Glutamatergic neuron (in vitro differentiated cells): ENCODE results near the gene CRYGN. TPM values are rescaled to one million over a fixed set of nuclear protein-coding genes. Genes with fewer than 3 reads are reported as not detected.

Source experiments
- DNase-seq: peaks from one replicate; pipeline ENCODE4 v3.0.0; 2022
- H3K27ac Mint-ChIP-seq: one replicate; pipeline ENCODE4 v1.8.0; 2020; ENCODE audit warnings: mild to moderate bottlenecking, mixed read lengths, inconsistent platforms; ENCODE audit not compliant: unreplicated experiment
- H3K27me3 Mint-ChIP-seq: one replicate; pipeline ENCODE4 v1.8.0; 2020; ENCODE audit warnings: mild to moderate bottlenecking, moderate library complexity, mixed read lengths, inconsistent platforms; ENCODE audit not compliant: unreplicated experiment
- H3K36me3 Mint-ChIP-seq: one replicate; pipeline ENCODE4 v1.8.0; 2020; ENCODE audit warnings: mild to moderate bottlenecking, mixed read lengths, inconsistent platforms; ENCODE audit not compliant: unreplicated experiment
- H3K4me1 Mint-ChIP-seq: one replicate; pipeline ENCODE4 v1.8.0; 2020; ENCODE audit warnings: mild to moderate bottlenecking, low read depth, mixed read lengths, inconsistent platforms; ENCODE audit not compliant: unreplicated experiment
- H3K4me3 Mint-ChIP-seq: one replicate; pipeline ENCODE4 v1.8.0; 2020; ENCODE audit warnings: mild to moderate bottlenecking, mixed read lengths, inconsistent platforms; ENCODE audit not compliant: unreplicated experiment
- H3K9me3 Mint-ChIP-seq: one replicate; pipeline ENCODE4 v1.8.0; 2020; ENCODE audit warnings: mild to moderate bottlenecking, moderate library complexity, mixed read lengths, inconsistent platforms; ENCODE audit not compliant: unreplicated experiment
- total RNA-seq: library from RNA; stranded (reverse); fragmentation: NEBNext Ultra II Directional; extraction: Animal tissue kit (Norgen Biotek cat#: 25700); gene quantifications from one replicate; pipeline ENCODE4 v1.2.1, GENCODE V29; 2021; ENCODE audit not compliant: unreplicated experiment
- TF ChIP-seq, protein P1 (sequence below): fragments of 200-600 bp; sonication (generic); IDR thresholded peaks from one replicate; pipeline ENCODE4 v1.5.0; 2021; ENCODE audit not compliant: partially characterized antibody, unreplicated experiment

CRYGN gene
- total RNA-seq, 1 donor from 2014 or later = not detected

GRCh38 chr7:151411551-151411950, 28.4 kb downstream of the CRYGN start:
- TF ChIP-seq, protein P1, sequence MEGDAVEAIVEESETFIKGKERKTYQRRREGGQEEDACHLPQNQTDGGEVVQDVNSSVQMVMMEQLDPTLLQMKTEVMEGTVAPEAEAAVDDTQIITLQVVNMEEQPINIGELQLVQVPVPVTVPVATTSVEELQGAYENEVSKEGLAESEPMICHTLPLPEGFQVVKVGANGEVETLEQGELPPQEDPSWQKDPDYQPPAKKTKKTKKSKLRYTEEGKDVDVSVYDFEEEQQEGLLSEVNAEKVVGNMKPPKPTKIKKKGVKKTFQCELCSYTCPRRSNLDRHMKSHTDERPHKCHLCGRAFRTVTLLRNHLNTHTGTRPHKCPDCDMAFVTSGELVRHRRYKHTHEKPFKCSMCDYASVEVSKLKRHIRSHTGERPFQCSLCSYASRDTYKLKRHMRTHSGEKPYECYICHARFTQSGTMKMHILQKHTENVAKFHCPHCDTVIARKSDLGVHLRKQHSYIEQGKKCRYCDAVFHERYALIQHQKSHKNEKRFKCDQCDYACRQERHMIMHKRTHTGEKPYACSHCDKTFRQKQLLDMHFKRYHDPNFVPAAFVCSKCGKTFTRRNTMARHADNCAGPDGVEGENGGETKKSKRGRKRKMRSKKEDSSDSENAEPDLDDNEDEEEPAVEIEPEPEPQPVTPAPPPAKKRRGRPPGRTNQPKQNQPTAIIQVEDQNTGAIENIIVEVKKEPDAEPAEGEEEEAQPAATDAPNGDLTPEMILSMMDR = no peak
- Mint-ChIP-seq H3K36me3 (no peaks in the 10 kb centered on the region), H3K27me3 (peaks cover 13% of the 10 kb centered on the region), H3K27ac (no peak overlapping the region), H3K4me3 (no peak overlapping the region), H3K4me1 (peaks cover 6% of the 10 kb centered on the region), H3K9me3 (peaks cover 11% of the 10 kb centered on the region)
- no peak for DNase-seq

GRCh38 chr7:151410405-151411390, 29.2 kb downstream of the CRYGN start:
- H3K27ac Mint-ChIP-seq = peak overlapping the region; percentile 70
- H3K4me3 Mint-ChIP-seq = peak overlapping the region; percentile 83
- DNase-seq = peak; percentile 80
- H3K36me3 Mint-ChIP-seq = no peaks in the 10 kb centered on the region
- H3K4me1 Mint-ChIP-seq = peaks cover 6% of the 10 kb centered on the region
- TF ChIP-seq, protein P1 = no peak
- peaks cover 11% of the 10 kb centered on the region for H3K9me3 Mint-ChIP-seq
- peaks cover 13% of the 10 kb centered on the region for H3K27me3 Mint-ChIP-seq

DNA sequence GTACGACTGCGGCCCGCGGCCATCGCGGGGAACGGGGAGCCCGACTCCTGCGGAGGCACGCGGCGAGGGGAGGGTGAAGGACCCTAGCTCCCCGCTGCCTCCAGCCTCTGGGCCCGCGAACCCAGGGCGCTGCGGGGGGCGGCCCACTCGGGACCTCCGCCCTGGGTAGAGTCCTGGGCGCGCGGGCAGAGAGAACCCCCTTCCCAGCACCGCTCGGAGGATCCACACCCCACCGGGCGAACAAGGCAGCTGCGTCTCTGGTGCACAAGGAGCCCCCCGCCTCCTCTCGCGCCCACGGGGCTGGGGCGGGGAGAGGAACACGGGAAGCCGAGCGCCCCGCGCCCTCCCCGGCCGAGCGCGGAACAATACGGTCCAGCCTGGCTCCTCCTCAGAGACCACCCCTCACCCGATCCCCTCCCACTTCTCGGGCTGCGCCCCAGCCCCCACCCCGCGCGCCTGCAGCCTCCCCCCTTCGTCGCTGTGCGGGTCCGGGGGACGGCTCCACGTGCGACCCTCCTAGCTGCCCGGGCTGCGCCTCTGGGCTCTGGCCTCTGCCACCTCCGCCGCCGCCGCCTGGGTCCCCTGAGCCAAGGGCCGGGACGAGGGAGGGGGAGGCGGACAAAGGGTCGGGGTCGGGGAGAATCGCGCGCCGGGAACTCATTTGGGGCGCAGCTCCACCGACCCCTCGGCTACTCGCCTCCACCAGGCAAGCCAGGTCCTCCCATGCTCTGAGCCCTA, 30.1 kb downstream of the CRYGN start, which contains the start of gene WDR86:
Gene WDR86 (minus strand): TSS at position 372 of the 738 bp plus-strand sequence. CDS start 449 bp downstream, outside the sequence.
- TF ChIP-seq, protein P1 = peak; percentile 12
- Mint-ChIP-seq H3K27me3 (peaks cover 13% of the 10 kb centered on the region), H3K4me1 (peaks cover 6% of the 10 kb centered on the region)

GRCh38 chr7:151408839-151409666, 30.9 kb downstream of the CRYGN start:
- Mint-ChIP-seq H3K9me3 (peaks cover 8% of the 10 kb centered on the region), H3K27ac (peak overlapping the region; percentile 89)

More for the DNA sequence above, 30.1 kb downstream of the CRYGN start, which contains the start of gene WDR86:
- peak; percentile 74 for DNase-seq
- Mint-ChIP-seq H3K27ac (peak within 1 kb of the TSS; percentile 89), H3K4me3 (peak within 1 kb of the TSS; percentile 88), H3K36me3 (no peaks in the 10 kb centered on the region), H3K9me3 (peaks cover 8% of the 10 kb centered on the region)

More at GRCh38 chr7:151408839-151409666, 30.9 kb downstream of the CRYGN start:
- TF ChIP-seq, protein P1 = no peak
- Mint-ChIP-seq H3K4me3 (peak overlapping the region; percentile 88), H3K4me1 (peaks cover 6% of the 10 kb centered on the region), H3K36me3 (no peaks in the 10 kb centered on the region), H3K27me3 (peaks cover 10% of the 10 kb centered on the region)
- DNase-seq = no peak
